ENCODE measurements around the gene HMX1.

The HMX1 gene

GRCh38 chr4:8909548-8909947 lies 37.9 kb upstream of the HMX1 start:
- peak; percentile 23 for DNase-seq

DNA sequence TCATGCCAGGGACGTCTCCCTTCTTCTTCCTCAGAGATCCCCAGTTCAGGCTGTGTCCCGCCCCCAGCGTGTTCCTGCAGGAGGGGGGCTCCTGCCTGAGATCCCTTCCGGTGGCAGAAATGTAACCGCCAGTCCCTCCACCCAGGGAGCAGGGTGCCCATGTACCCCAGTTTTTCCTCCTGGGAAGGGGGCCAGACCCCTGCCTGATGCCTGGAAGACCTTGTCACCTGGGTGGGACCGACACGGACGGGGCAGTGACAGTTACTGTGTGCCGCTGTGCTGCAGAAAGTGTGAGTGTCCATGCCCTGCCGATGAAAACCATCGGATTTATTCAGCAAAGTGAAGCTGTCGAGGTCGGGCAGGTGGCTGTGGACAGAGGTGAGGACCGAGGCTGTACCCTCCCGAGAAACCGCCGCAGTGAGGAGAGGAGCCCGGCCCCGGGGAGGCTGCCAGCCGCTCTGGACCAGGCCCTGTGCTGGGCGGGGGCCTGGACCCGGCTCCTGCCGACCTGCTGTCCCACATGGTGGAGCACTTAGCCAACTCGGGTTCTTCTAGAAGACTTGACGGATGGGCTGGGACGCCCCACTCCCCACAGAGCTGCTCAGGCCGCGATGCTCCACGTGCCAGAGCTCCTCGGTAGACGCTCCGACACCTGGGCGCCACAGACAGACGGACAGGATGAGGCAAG lies 36.7 kb upstream of the HMX1 start:
- no peak for DNase-seq

- no peak for DNase-seq
Observed at GRCh38 chr4:8907596-8908205, 36.1 kb upstream of the HMX1 start.

DNA sequence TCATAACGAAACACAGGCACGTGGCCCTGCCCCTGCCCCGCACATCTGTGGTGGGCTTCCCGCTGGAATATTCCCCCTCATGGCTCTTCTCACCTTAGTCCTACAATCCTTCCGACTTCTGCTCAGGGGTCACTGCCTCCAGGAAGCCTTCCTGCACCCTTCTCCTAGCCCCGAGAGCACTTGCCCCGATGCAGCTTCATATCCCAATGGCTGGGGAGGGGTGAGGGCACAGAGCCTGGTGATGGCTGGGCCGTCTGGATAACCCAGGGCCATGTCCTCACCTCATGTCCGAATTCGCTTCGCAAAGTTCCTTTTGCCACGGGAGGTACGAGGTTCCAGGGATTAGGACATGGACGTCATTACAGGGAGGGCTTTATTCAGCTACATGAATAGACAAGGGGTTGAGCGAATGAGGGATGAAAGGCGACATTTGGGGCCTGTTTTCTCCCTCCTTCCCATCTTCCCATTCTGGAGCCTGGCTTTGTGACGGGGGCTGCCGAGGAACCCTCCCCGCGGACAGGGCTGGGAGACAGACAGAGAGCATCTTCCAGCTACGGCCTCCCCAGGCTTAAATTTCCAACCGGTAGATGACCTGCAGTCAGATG lies 35.5 kb upstream of the HMX1 start:
- DNase-seq: no peak

GRCh38 chr4:8906668-8906970 lies 35.0 kb upstream of the HMX1 start:
- no peak for DNase-seq

- DNase-seq: no peak
Observed at GRCh38 chr4:8905773-8906667, 34.4 kb upstream of the HMX1 start.

- no peak for DNase-seq
Observed at GRCh38 chr4:8905226-8905772, 33.7 kb upstream of the HMX1 start.

GRCh38 chr4:8904666-8905065 lies 33.0 kb upstream of the HMX1 start:
- DNase-seq: no peak

- no peak for DNase-seq
Observed at GRCh38 chr4:8904041-8904501, 32.4 kb upstream of the HMX1 start.

DNA sequence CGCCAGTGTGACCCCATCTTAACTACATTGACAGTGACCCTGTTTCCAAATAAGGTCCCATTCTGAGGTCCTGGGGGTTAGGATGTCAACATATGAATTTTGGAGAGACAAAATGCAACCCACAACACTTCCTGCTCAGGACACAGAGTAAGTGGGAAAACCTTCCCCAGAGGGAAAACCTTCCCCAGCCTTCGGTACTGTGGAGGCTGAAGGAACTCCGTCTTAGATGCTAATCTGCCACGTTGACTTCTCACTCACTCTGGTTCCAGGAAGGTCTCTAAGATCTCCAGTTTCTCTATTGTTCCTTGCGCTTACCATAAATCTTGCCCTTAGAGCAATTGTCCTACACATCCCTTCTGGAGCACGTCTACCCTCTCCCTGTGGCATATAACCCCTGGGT lies 29.7 kb upstream of the HMX1 start:
- no peak for DNase-seq

GRCh38 chr4:8900588-8900987 lies 28.9 kb upstream of the HMX1 start:
- DNase-seq: no peak

- DNase-seq: no peak
Observed at GRCh38 chr4:8898419-8898818, 26.8 kb upstream of the HMX1 start.

- DNase-seq: no peak
Observed at GRCh38 chr4:8897251-8898167, 25.9 kb upstream of the HMX1 start.

- no peak for DNase-seq
Observed at GRCh38 chr4:8896506-8896905, 24.9 kb upstream of the HMX1 start.

DNA sequence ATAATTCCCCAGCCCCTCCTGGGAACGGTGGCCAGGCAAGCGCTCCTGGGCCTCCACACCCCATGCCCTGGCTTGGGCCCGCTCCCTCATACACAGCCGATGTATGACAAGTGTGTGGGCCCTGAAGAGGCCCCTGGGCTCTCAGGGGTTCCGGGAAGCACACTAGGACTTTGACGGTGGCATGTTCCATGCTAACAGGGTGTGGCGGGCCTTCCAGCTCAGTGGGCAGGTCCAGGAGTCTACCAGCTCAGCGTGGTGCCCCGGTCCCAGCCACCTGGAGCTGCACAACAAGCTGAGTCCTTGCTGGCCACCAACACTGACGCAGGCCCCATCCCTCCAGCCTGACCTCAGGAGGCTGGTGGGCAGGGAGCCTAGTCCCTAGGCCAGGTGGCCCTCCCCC lies 24.4 kb upstream of the HMX1 start:
- DNase-seq: no peak

GRCh38 chr4:8895295-8895694 lies 23.7 kb upstream of the HMX1 start:
- no peak for DNase-seq

DNA sequence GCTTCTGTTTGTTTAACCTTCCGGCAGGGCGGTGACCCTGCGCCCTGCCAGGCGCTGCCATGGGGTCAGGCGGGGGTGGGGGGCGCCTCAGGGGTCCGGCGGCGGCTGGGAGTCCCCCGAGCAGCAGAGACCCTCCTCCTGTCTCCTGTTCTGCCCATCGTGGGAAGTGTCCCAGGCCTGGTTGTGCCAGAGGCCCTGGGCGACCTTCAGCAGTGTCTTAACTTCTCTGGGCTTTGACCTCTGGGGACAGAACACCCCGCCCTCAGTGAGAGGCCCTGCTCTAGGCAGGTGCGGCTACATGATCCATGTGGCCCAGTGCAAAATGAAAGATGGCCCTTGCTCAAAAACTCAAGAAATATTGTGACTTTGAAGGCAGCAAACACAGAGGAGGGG lies 22.8 kb upstream of the HMX1 start:
- no peak for DNase-seq

GRCh38 chr4:8893624-8894423 lies 22.2 kb upstream of the HMX1 start:
- no peak for DNase-seq

DNA sequence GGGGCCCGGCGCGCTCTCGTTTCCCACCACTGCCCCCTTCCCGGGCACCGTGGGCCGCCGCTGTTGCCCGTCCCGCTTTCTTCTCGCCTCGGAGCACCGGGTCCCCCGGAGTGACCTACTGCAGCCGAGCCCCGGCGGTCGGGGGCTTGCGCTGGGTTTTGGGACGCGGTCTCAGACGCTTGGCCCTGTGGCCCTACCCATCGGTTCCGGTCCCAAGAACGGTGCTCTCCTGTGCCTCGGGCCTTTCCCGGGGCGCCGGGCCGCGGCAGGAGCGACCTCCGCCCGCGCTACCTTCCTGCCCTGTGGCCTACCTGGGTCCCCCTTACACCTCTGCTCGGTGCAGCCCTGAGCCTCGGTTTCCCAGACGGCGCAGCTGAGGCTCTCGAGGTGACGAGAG lies 21.6 kb upstream of the HMX1 start:
- DNase-seq: no peak

DNA sequence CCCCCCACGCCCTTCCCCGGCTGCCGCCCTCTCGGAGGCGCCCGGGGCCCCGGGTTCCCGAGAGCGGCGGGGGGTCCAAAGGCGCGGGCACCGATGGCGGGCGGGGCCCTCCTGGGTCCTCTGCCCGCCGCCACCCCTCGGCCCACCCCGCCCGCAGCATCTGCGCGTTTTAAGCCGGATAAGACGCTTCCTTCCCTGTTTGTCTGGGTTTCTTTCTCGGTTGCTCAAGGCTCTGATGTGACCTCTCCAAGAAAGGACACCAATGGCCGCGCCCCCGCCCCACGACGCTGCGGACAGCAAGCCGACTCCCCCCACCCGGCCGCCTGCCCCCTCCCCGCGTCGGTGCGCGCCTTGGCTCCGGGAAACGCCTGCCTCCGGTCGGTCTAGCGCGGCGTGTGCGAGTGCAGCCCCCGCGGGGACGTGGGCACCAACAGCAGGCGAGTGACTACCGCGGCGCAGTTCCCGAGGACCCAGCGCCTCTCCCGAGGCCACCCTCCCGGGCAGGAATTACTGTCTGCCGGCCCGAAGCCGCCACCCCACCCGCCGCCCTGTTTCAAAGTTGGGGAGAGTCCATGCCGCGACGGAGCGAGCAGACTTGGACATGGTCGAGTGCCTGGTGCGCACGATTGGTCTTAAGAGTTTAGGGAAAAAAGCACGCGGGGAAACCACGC lies 21.1 kb upstream of the HMX1 start:
- no peak for DNase-seq
